Hematopoietic multipotent progenitor cell treated with erythropoietin and hydrocortisone succinate and interleukin-3 and kit ligand, for 8 days (in vitro differentiated cells): ENCODE results near the gene CXXC5.

Experiments
- DNase-seq: peaks from one replicate; pipeline ENCODE4 v3.0.0-alpha.2; 2015

Gene CXXC5

GRCh38 chr5:139667001-139667729, 19.0 kb downstream of the CXXC5 start:
- peak; percentile 44 for DNase-seq

GRCh38 chr5:139667730-139668063, 19.5 kb downstream of the CXXC5 start:
- peak; percentile 45 for DNase-seq

GRCh38 chr5:139668064-139668880, 20.1 kb downstream of the CXXC5 start:
- peak; percentile 81 for DNase-seq

- no peak for DNase-seq
Measured at GRCh38 chr5:139668924-139669661, 20.9 kb downstream of the CXXC5 start.

- peak; percentile 95 for DNase-seq
Measured at GRCh38 chr5:139669662-139670368, 21.7 kb downstream of the CXXC5 start.

GRCh38 chr5:139670369-139671095, 22.4 kb downstream of the CXXC5 start:
- peak; percentile 75 for DNase-seq

GRCh38 chr5:139671096-139671841, 23.1 kb downstream of the CXXC5 start:
- no peak for DNase-seq

GRCh38 chr5:139675213-139675612, 27.1 kb downstream of the CXXC5 start:
- no peak for DNase-seq

- no peak for DNase-seq
Measured at GRCh38 chr5:139675825-139676224, 27.7 kb downstream of the CXXC5 start.

- DNase-seq = no peak
Measured at GRCh38 chr5:139676406-139676805, 28.3 kb downstream of the CXXC5 start.

- no peak for DNase-seq
Measured at GRCh38 chr5:139676951-139677735, 29.0 kb downstream of the CXXC5 start.

- no peak for DNase-seq
Measured at GRCh38 chr5:139677736-139678613, 29.8 kb downstream of the CXXC5 start.

GRCh38 chr5:139678751-139679750, 30.9 kb downstream of the CXXC5 start:
- DNase-seq = peak; percentile 73

GRCh38 chr5:139680368-139681111, 32.4 kb downstream of the CXXC5 start:
- DNase-seq = no peak

- DNase-seq = no peak
Measured at GRCh38 chr5:139681112-139681458, 32.9 kb downstream of the CXXC5 start.

GRCh38 chr5:139681466-139681865, 33.3 kb downstream of the CXXC5 start:
- DNase-seq = no peak
